GM21825 (cell line): ENCODE data around the gene ST6GALNAC2.
"Not testable (repeated sequence)": the region's sequence is repeated elsewhere in the genome, so short reads cannot be mapped to it uniquely, and the experiment has no call there.

ENCODE experiments used
- ATAC-seq: cut with Tn5 transposase; IDR thresholded peaks from one replicate; pipeline ENCODE4 v1.9.1; 2021; ENCODE audit warnings: mild to moderate bottlenecking, moderate library complexity; ENCODE audit not compliant: unreplicated experiment

The ST6GALNAC2 gene

GRCh38 chr17:76585649-76586593 lies at the start of gene ST6GALNAC2:
Gene ST6GALNAC2 (minus strand): TSS chr17:76585860. CDS start chr17:76585808, 52 bp downstream.
- no peak for ATAC-seq

GRCh38 chr17:76635039-76635438 lies 49.4 kb upstream of the ST6GALNAC2 start:
- no peak for ATAC-seq

- no peak for ATAC-seq
Observed at GRCh38 chr17:76633628-76634328, 48.1 kb upstream of the ST6GALNAC2 start.

- ATAC-seq, result no peak
Observed at GRCh38 chr17:76631821-76632565, 46.3 kb upstream of the ST6GALNAC2 start.

- ATAC-seq, result no peak
Observed at GRCh38 chr17:76630151-76630550, 44.5 kb upstream of the ST6GALNAC2 start.

- no peak for ATAC-seq
Observed at GRCh38 chr17:76627510-76627909, 41.9 kb upstream of the ST6GALNAC2 start.

- no peak for ATAC-seq
Observed at GRCh38 chr17:76626442-76626841, 40.8 kb upstream of the ST6GALNAC2 start.

DNA sequence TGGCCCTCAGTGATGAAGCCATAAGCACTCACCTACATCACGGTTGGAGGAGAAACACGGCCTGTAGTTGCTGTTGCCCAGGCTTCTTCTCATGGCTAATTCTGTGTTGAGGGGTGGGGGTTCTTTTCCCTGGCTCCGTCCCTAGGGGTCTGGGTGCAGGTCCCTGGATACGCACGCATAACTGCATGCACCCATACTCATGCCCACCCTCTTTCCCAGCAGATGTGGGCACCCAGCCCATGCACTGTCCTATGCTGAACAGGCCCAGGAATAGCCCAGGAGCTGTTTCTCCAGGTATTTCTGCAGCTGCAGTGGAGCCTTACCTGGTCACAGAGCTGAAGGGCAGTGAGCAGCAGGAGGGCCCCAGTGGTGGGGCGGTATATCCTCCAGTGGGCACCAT lies 39.8 kb upstream of the ST6GALNAC2 start:
- ATAC-seq, result no peak

GRCh38 chr17:76623271-76624146 lies 37.8 kb upstream of the ST6GALNAC2 start:
- ATAC-seq, result no peak

GRCh38 chr17:76617838-76618237 lies 32.2 kb upstream of the ST6GALNAC2 start:
- ATAC-seq, result no peak

DNA sequence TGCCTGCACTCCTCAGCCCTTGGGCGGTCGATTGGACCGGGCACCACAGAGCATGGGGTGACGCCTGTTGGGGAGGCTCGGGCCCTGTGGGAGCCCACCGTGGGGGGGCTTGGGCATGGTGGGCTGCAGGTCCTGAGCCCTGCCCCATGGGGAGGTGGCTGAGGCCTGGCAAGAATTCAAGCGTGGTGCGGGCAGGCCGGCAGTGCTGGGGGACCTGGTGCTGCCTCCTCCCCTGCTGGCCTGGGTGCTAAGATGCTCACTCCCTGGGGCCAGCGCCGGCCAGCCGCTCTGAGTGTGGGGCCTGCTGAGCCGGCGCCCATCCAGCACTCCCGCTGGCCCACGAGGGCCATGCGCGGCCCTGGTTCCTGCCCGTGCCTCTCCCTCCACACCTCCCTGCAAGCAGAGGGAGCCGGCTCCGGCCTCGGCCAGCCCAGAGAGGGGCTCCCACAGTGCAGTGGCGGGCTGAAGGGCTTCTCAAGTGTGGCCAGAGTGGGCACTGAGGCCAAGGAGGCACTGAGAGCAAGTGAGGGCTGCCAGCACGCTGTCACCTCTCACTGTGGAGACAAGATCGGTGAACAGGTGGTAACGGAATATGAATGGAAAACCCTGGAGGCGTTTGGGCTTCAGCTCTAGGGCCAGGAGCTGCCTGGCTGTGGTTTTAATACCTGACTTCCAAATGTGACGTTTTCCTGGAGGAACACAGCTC lies 29.4 kb upstream of the ST6GALNAC2 start:
- no peak for ATAC-seq

GRCh38 chr17:76614064-76614759 lies 28.6 kb upstream of the ST6GALNAC2 start:
- ATAC-seq, result not testable (repeated sequence)

- ATAC-seq, result no peak
Observed at GRCh38 chr17:76612977-76613851, 27.6 kb upstream of the ST6GALNAC2 start.

DNA sequence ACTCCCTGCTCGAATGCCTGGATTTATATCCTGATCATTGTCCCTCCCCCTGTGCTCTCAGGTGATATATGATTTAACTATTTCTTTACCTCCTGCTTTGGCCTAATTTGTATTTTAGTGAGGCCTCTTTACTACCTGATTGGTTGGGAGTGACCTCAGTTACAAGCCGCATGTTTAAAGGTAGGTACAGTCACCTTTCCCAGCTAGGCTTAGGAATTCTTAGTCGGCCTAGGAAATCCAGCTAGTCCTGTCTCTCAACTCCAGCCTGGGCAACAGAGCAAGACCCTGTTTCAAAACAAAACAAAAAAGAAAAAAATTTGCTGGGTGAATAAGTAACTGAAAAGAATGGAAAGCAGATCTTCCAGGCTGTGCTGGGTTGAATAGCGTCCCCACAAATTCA lies 26.8 kb upstream of the ST6GALNAC2 start:
- ATAC-seq, result no peak

DNA sequence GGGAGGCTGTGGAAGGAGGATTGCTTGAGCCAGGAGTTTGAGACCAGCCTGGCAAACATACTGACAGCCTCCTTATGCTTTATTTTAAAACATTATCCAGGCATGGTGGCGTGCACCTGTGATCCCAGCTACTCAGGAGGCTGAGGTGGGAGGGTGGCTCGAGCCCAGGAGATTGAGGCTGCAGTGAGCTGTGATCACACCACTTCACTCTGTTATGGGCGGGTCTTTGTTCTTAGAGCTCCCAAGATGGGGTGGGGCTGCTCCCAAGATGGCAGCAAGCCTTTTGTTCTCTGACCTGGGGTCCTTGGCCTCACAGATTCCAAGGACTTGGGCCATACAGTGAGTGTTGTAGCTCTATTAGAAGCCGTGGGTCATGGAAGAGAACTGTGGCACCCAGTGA lies 26.1 kb upstream of the ST6GALNAC2 start:
- ATAC-seq, result no peak

DNA sequence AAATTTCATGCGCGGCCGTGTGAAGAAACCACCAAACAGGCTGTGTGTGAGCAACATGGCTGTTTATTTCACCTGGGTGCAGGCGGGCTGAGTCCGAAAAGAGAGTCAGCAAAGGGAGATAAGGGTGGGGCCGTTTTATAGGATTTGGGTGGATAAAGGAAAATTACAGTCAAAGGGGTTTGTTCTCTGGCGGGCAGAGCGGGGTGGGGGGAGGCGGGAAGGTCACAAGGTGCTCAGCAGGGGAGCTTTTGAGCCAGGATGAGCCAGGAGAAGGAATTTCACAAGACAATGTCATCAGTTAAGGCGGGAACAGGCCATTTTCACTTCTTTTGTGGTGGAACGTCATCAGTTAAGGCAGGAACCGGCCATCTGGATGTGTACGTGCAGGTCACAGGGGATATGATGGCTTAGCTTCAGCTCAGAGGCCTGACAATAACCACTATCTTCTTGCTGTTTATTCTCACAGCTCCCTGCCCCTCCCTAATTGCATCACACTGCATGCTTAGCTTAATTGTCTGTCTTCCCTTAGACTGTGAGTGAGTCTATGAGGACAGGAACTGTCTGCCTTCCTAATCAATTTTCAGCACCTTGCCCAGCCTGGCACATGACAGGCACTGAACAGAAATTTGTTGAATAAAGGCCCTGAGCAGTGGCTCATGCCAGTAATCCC lies 25.6 kb upstream of the ST6GALNAC2 start:
- ATAC-seq, result not testable (repeated sequence)

DNA sequence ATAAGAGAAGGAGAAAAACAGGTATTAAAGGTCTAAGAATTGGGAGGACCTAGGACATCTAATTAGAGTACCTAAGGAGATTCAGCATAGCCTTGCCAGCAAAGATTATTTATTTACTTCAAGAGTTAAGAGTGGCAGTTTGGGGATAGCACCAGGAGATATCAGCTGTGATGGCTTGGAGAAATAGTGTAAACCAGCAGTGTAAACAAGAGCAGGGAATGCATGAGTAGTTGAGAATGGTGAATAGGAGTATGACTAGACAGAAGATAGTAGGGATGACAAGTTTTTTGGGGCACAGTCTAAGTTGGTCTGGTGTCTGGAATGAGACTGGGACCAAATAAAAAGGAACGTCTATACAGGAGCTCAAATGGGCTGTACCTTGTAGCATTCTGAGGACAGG lies 21.0 kb upstream of the ST6GALNAC2 start:
- ATAC-seq, result not testable (repeated sequence)

DNA sequence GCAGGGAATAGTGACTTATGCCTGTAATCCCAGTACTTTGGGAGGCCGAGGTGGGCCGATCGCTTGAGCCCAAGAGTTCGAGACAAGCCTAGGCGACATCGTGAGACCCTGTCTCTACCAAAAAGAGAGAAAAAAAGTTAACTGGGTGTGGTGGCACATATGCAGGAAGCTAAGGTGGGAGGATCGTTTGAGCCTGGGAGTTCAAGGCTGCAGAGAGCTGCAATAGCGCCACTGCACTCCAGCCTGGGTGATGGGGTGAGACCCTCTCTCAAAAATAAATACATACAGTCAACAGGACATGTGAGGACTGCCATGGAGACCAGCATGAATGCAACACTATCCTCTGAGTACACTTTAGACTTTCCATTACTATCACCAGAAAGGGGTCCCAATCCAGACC lies 15.4 kb upstream of the ST6GALNAC2 start:
- ATAC-seq, result no peak
